Thyroid gland (tissue), 4 donors: ENCODE measurements around the gene ENTHD1. TPM values are rescaled to one million over a fixed set of nuclear protein-coding genes. Genes with fewer than 3 reads are reported as not detected.

Experiments used
- DNase-seq, 2 donors: peaks; one replicate each; pipeline ENCODE4 v3.0.0-alpha.2; 2019
- H3K27ac ChIP-seq, 3 donors: fragments of 200-600 bp; sonication (generic); 1 replicate in 2 of 3; 2 replicates in 1 of 3; pipeline ENCODE4 v1.5.1; 2016 to 2019; ENCODE audit warnings: mild to moderate bottlenecking in 1 of 3, moderate library complexity in 1 of 3
- H3K27me3 ChIP-seq: fragments of 200-600 bp; sonication (generic); one replicate; pipeline ENCODE4 v1.5.1; 2019
- H3K36me3 ChIP-seq, 2 donors: fragments of 200-600 bp; sonication (generic); one replicate each; pipeline ENCODE4 v1.5.1; 2016 to 2019
- H3K4me1 ChIP-seq, 2 donors: fragments of 200-600 bp; sonication (generic); one replicate each; pipeline ENCODE4 v1.5.1; 2017 to 2019
- H3K4me3 ChIP-seq, 3 donors: fragments of 200-600 bp; sonication (generic); replicated peaks in 1 of 3; 1 replicate in 2 of 3; 2 replicates in 1 of 3; pipeline ENCODE4 v1.5.1; 2016; ENCODE audit warnings: mild to moderate bottlenecking in 1 of 3
- H3K9me3 ChIP-seq: fragments of 200-600 bp; sonication (generic); one replicate; pipeline ENCODE4 v1.5.1; 2017
- CTCF ChIP-seq, 6 experiments: fragments of 200-600 bp in 3 of 6; fragments of 450-650 bp in 3 of 6; sonication (generic) in 3 of 6; IDR thresholded peaks; one replicate each; pipeline ENCODE4 v1.5.1; 2016 to 2019; ENCODE audit warnings: antibody characterized with exemption in 6 of 6, mild to moderate bottlenecking in 2 of 6, inconsistent platforms in 1 of 6, moderate library complexity in 1 of 6
- POLR2A ChIP-seq, 2 donors: fragments of 450-650 bp; IDR thresholded peaks; one replicate each; pipeline ENCODE4 v1.6.1; 2017; ENCODE audit warnings: antibody characterized with exemption in 2 of 2, mild to moderate bottlenecking in 2 of 2, moderate library complexity in 1 of 2
- WGBS, 2 donors: methylation state at CpG; one replicate each; pipeline ENCODE4 v1.1.5; 2017; 5-methylcytosine and 5-hydroxymethylcytosine counted together
- intact Hi-C: fragments of 100-400 bp; cut with DNase I; formaldehyde crosslinking; loops from one replicate; pipeline ENCODE4 v1.15.1; 2023
- total RNA-seq, 4 donors: library from RNA; depleted of rRNA; stranded (reverse); fragments of >200 nt; gene quantifications; one replicate each; pipeline ENCODE4 v1.2.3, GENCODE V29; 2016

ENTHD1 gene
- total RNA-seq, 4 donors from 2014 or later = 1.3 TPM; not detected in 3

- Histone ChIP-seq H3K9me3 (no peaks in the 10 kb centered on the region), H3K27me3 (no peaks in the 10 kb centered on the region), H3K4me1 (no peaks in the 10 kb centered on the region), H3K27ac (no peak overlapping the region), H3K36me3 (no peaks in the 10 kb centered on the region), H3K4me3 (no peak overlapping the region)
- TF ChIP-seq CTCF (IDR thresholded peaks at IDR 0.05) = no peak
- no peak for TF ChIP-seq POLR2A (IDR thresholded peaks at IDR 0.05)
- WGBS, 2 donors = 87 to 93% methylated on average over 2 of the region's 2 CpGs
- intact Hi-C loops = no loop called here
- DNase-seq = no peak
Measured at GRCh38 chr22:39765661-39766060, 127.9 kb downstream of the ENTHD1 start.

- Histone ChIP-seq H3K27me3 (no peaks in the 10 kb centered on the region), H3K4me1 (no peaks in the 10 kb centered on the region), H3K36me3 (no peaks in the 10 kb centered on the region), H3K27ac (no peak overlapping the region), H3K4me3 (no peak overlapping the region), H3K9me3 (no peaks in the 10 kb centered on the region)
- DNase-seq = no peak
- 70 to 77% methylated on average over 3 of the region's 3 CpGs for WGBS, 2 donors
- intact Hi-C loops = no loop called here
- TF ChIP-seq CTCF (IDR thresholded peaks at IDR 0.05) = no peak
- no peak for TF ChIP-seq POLR2A (IDR thresholded peaks at IDR 0.05)
Measured at GRCh38 chr22:39765046-39765445, 128.5 kb downstream of the ENTHD1 start.

GRCh38 chr22:39763276-39763675 lies 130.3 kb downstream of the ENTHD1 start:
- H3K4me3 ChIP-seq = no peak overlapping the region
- intact Hi-C loops = no loop called here
- H3K27me3 ChIP-seq = no peaks in the 10 kb centered on the region
- no peak overlapping the region for H3K27ac ChIP-seq
- no peaks in the 10 kb centered on the region for H3K4me1 ChIP-seq
- no peaks in the 10 kb centered on the region for H3K36me3 ChIP-seq
- DNase-seq = no peak
- TF ChIP-seq CTCF (IDR thresholded peaks at IDR 0.05) = no peak
- no peak for TF ChIP-seq POLR2A (IDR thresholded peaks at IDR 0.05)
- WGBS, 2 donors = 82 to 85% methylated on average over 4 of the region's 4 CpGs
- no peaks in the 10 kb centered on the region for H3K9me3 ChIP-seq

GRCh38 chr22:39750759-39751158 lies 142.8 kb downstream of the ENTHD1 start:
- no peak overlapping the region for H3K27ac ChIP-seq
- 81 to 83% methylated on average over 2 of the region's 2 CpGs for WGBS, 2 donors
- H3K27me3 ChIP-seq = no peaks in the 10 kb centered on the region
- H3K9me3 ChIP-seq = no peaks in the 10 kb centered on the region
- intact Hi-C loops = no loop called here
- H3K4me3 ChIP-seq = no peak overlapping the region
- H3K36me3 ChIP-seq = no peaks in the 10 kb centered on the region
- DNase-seq = no peak
- TF ChIP-seq CTCF (IDR thresholded peaks at IDR 0.05) = no peak
- TF ChIP-seq POLR2A (IDR thresholded peaks at IDR 0.05) = no peak
- H3K4me1 ChIP-seq = no peaks in the 10 kb centered on the region

- H3K9me3 ChIP-seq = no peaks in the 10 kb centered on the region
- intact Hi-C loops = no loop called here
- no peaks in the 10 kb centered on the region for H3K27me3 ChIP-seq
- H3K36me3 ChIP-seq = no peaks in the 10 kb centered on the region
- no peaks in the 10 kb centered on the region for H3K4me1 ChIP-seq
- 85 to 93% methylated on average over 3 of the region's 3 CpGs for WGBS, 2 donors
- no peak for TF ChIP-seq POLR2A (IDR thresholded peaks at IDR 0.05)
- no peak for TF ChIP-seq CTCF (IDR thresholded peaks at IDR 0.05)
- no peak overlapping the region for H3K27ac ChIP-seq
- no peak for DNase-seq
- H3K4me3 ChIP-seq = no peak overlapping the region
Measured at GRCh38 chr22:39748877-39749276, 144.7 kb downstream of the ENTHD1 start.
